Trophoblast cell (in vitro differentiated cells and primary cell): ENCODE data around the gene ASB4.

Source experiments
- DNase-seq, 2 donors: peaks; one replicate each; pipeline ENCODE4 v3.0.0-alpha.2; 2016
- H2AFZ ChIP-seq: 2 replicates; pipeline ENCODE4 v1.6.1; 2013; ENCODE audit warnings: low read length, moderate library complexity, mild to moderate bottlenecking; ENCODE audit not compliant: insufficient read depth, poor library complexity
- H2AK5ac ChIP-seq: 2 replicates; pipeline ENCODE4 v1.6.1; 2013; ENCODE audit warnings: mild to moderate bottlenecking, low read length
- H2BK120ac ChIP-seq: 2 replicates; pipeline ENCODE4 v1.6.1; 2013; ENCODE audit warnings: low read length, mild to moderate bottlenecking, moderate library complexity; ENCODE audit not compliant: insufficient read depth, poor library complexity
- H2BK12ac ChIP-seq: 2 replicates; pipeline ENCODE4 v1.6.1; 2013; ENCODE audit warnings: mild to moderate bottlenecking, low read length, moderate library complexity
- H2BK5ac ChIP-seq: 2 replicates; pipeline ENCODE4 v1.6.1; 2013; ENCODE audit warnings: low read length, low read depth, moderate library complexity, mild to moderate bottlenecking; ENCODE audit not compliant: poor library complexity
- H3K14ac ChIP-seq: 2 replicates; pipeline ENCODE4 v1.6.1; 2013; ENCODE audit warnings: mild to moderate bottlenecking, low read length
- H3K18ac ChIP-seq: 2 replicates; pipeline ENCODE4 v1.6.1; 2013; ENCODE audit warnings: mild to moderate bottlenecking, low read length
- H3K23ac ChIP-seq: 2 replicates; pipeline ENCODE4 v1.6.1; 2013; ENCODE audit warnings: low read length
- H3K27ac ChIP-seq: 2 replicates; pipeline ENCODE4 v1.5.1; 2013; ENCODE audit warnings: low read depth, mild to moderate bottlenecking, inconsistent platforms, low read length, moderate library complexity
- H3K27me3 ChIP-seq: 2 replicates; pipeline ENCODE4 v1.6.1; 2013; ENCODE audit warnings: inconsistent platforms, mild to moderate bottlenecking, low read length, moderate library complexity; ENCODE audit not compliant: insufficient read depth
- H3K36me3 ChIP-seq, 2 experiments: 1 replicate in 1 of 2; 2 replicates in 1 of 2; pipeline ENCODE4 v1.6.1; 2013; ENCODE audit warnings: low read length in 2 of 2, mild to moderate bottlenecking in 2 of 2, moderate library complexity in 1 of 2; ENCODE audit not compliant: insufficient read depth in 2 of 2, control insufficient read depth in 1 of 2
- H3K4ac ChIP-seq: 2 replicates; pipeline ENCODE4 v1.6.1; 2013; ENCODE audit warnings: low read depth, mild to moderate bottlenecking, low read length, moderate library complexity
- H3K4me1 ChIP-seq, 2 experiments: 1 replicate in 1 of 2; 2 replicates in 1 of 2; pipeline ENCODE4 v1.6.1; 2013; ENCODE audit warnings: low read length in 2 of 2, mild to moderate bottlenecking in 2 of 2, moderate library complexity in 1 of 2; ENCODE audit not compliant: insufficient read depth in 2 of 2, control insufficient read depth in 1 of 2
- H3K4me2 ChIP-seq: 2 replicates; pipeline ENCODE4 v1.6.1; 2013; ENCODE audit warnings: inconsistent platforms, mild to moderate bottlenecking, low read length, moderate library complexity
- H3K4me3 ChIP-seq: 2 replicates; pipeline ENCODE4 v1.5.1; 2013; ENCODE audit warnings: mild to moderate bottlenecking, low read depth, low read length, inconsistent platforms
- H3K79me1 ChIP-seq: one replicate; pipeline ENCODE4 v1.6.1; 2013; ENCODE audit warnings: low read length
- H3K79me2 ChIP-seq: 2 replicates; pipeline ENCODE4 v1.6.1; 2013; ENCODE audit warnings: low read length, mild to moderate bottlenecking; ENCODE audit not compliant: control insufficient read depth, insufficient read depth, poor library complexity
- H3K9ac ChIP-seq: 2 replicates; pipeline ENCODE4 v1.6.1; 2013; ENCODE audit warnings: mild to moderate bottlenecking, low read length
- H3K9me3 ChIP-seq: 2 replicates; pipeline ENCODE4 v1.6.1; 2013; ENCODE audit warnings: low read depth, mild to moderate bottlenecking, control low read depth, inconsistent platforms, low read length; ENCODE audit not compliant: insufficient read depth
- H4K12ac ChIP-seq: 2 replicates; pipeline ENCODE4 v1.6.1; 2013; ENCODE audit warnings: low read depth, mild to moderate bottlenecking, low read length, moderate library complexity
- H4K8ac ChIP-seq: 2 replicates; pipeline ENCODE4 v1.6.1; 2013; ENCODE audit warnings: low read depth, mild to moderate bottlenecking, low read length, moderate library complexity
- H4K91ac ChIP-seq: one replicate; pipeline ENCODE4 v1.6.1; 2013; ENCODE audit warnings: low read depth, mild to moderate bottlenecking, low read length, moderate library complexity
- WGBS: extraction: QIAGEN DNeasy Blood & Tissue Kit; methylation state at CpG from one replicate; pipeline ENCODE4 v1.1.7; 2013; ENCODE audit warnings: missing lambda C conversion rate; ENCODE audit not compliant: insufficient read length, insufficient coverage; ENCODE audit errors: extremely low coverage; 5-methylcytosine and 5-hydroxymethylcytosine counted together

The ASB4 gene

DNA sequence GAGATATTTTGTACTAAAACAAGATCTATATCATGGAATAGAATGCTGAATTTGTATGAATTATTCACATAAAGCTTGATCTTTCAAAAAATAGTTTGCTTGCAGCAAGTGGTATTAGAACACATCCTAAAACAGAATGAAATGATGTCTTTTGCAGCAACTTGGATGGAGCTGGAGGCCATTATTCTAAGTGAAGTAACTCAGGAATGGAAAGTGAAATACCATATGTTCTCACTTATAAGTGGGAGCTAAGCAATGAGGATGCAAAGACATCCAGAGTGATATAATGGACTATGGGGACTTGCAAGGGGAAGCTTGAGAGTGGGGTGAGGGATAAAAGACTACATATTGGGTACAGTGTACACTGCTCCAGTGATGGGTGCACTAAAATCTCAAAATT lies 53.7 kb downstream of the ASB4 start:
- Histone ChIP-seq H3K4me1 (no peaks in the 10 kb centered on the region), H2AK5ac (no peak overlapping the region), H3K9ac (no peak overlapping the region), H4K91ac (no peak overlapping the region), H3K36me3 (no peaks in the 10 kb centered on the region), H3K14ac (no peak overlapping the region), H3K4me3 (no peak overlapping the region), H3K4me2 (no peak overlapping the region), H4K8ac (no peak overlapping the region), H2BK120ac (no peak overlapping the region), H3K27ac (no peak overlapping the region), H3K79me2 (no peaks in the 10 kb centered on the region), H3K18ac (no peak overlapping the region), H3K79me1 (no peaks in the 10 kb centered on the region), H3K9me3 (peaks cover 1% of the 10 kb centered on the region), H3K4ac (no peak overlapping the region), H3K23ac (no peak overlapping the region), H2BK5ac (no peak overlapping the region), H2BK12ac (no peak overlapping the region), H3K27me3 (no peaks in the 10 kb centered on the region), H2AFZ (no peak overlapping the region), H4K12ac (no peak overlapping the region)
- DNase-seq = no peak

DNA sequence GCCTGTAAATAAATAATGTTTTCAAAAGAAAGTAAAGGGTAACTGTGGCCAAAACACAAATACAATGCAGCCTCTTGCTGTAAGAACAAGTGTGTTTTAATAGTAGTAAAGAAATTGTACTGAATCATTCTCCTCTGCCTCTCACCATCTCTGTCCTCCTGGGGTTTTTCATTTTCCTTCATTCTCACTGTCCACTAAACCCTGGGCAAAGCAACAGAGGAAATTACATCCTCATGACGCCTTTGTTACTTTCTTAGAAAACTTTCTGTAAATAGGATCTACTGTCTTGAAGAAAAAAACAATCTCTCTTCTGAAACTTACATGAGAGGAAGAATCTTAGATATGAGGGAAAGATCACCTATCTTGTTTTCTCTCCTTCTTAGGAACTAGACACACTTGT lies 54.6 kb downstream of the ASB4 start:
- H3K79me2 ChIP-seq = no peaks in the 10 kb centered on the region
- no peak overlapping the region for H3K14ac ChIP-seq
- no peaks in the 10 kb centered on the region for H3K4me1 ChIP-seq
- H3K4me3 ChIP-seq = no peak overlapping the region
- H3K79me1 ChIP-seq = no peaks in the 10 kb centered on the region
- H4K91ac ChIP-seq = no peak overlapping the region
- no peak overlapping the region for H2BK5ac ChIP-seq
- H3K27ac ChIP-seq = no peak overlapping the region
- no peak overlapping the region for H3K18ac ChIP-seq
- H3K9ac ChIP-seq = no peak overlapping the region
- WGBS = no CpG with 5 or more reads among the region's 1 CpG
- no peak overlapping the region for H4K8ac ChIP-seq
- no peak overlapping the region for H3K4me2 ChIP-seq
- no peak for DNase-seq
- no peak overlapping the region for H3K4ac ChIP-seq
- no peak overlapping the region for H4K12ac ChIP-seq
- no peak overlapping the region for H2AFZ ChIP-seq
- no peaks in the 10 kb centered on the region for H3K27me3 ChIP-seq
- no peak overlapping the region for H2BK120ac ChIP-seq
- H2BK12ac ChIP-seq = no peak overlapping the region
- no peak overlapping the region for H3K23ac ChIP-seq
- H2AK5ac ChIP-seq = no peak overlapping the region
- no peaks in the 10 kb centered on the region for H3K36me3 ChIP-seq
- peaks cover 1% of the 10 kb centered on the region for H3K9me3 ChIP-seq

DNA sequence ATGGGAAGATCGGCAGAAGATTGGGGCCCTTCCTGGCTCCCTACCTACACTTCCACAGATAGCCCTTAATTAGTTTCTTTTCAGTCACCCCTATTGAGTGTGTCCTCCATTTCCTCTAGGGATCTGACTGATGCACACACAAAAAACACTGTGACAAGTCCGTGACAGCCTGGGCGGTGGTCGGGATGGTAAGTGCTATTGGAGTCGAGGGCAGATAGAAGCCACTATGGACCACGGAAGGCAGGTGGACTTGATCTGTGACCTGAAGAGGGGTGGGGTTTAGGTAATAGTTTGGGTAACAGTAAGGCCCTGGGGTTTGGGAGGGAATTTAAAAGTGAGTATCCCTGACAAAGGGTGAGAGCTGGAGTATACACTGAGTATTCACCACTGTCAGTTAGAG lies 57.6 kb downstream of the ASB4 start:
- WGBS = no CpG with 5 or more reads among the region's 6 CpGs
- Histone ChIP-seq H2AFZ (no peak overlapping the region), H3K4me2 (no peak overlapping the region), H3K79me2 (no peaks in the 10 kb centered on the region), H3K4me1 (no peaks in the 10 kb centered on the region), H4K8ac (no peak overlapping the region), H3K9me3 (peaks cover 1% of the 10 kb centered on the region), H3K4me3 (no peak overlapping the region), H3K79me1 (no peaks in the 10 kb centered on the region), H2BK120ac (no peak overlapping the region), H3K27me3 (no peaks in the 10 kb centered on the region), H3K18ac (no peak overlapping the region), H4K12ac (no peak overlapping the region), H4K91ac (no peak overlapping the region), H2BK12ac (no peak overlapping the region), H3K23ac (no peak overlapping the region), H3K36me3 (no peaks in the 10 kb centered on the region), H2BK5ac (no peak overlapping the region), H2AK5ac (no peak overlapping the region), H3K4ac (no peak overlapping the region), H3K14ac (no peak overlapping the region), H3K9ac (no peak overlapping the region), H3K27ac (no peak overlapping the region)
- DNase-seq = no peak

- no peak overlapping the region for H3K4ac ChIP-seq
- no peak overlapping the region for H3K23ac ChIP-seq
- no peak overlapping the region for H3K18ac ChIP-seq
- no peaks in the 10 kb centered on the region for H3K27me3 ChIP-seq
- no peak overlapping the region for H2AK5ac ChIP-seq
- no peak overlapping the region for H3K9ac ChIP-seq
- H4K91ac ChIP-seq = no peak overlapping the region
- no peaks in the 10 kb centered on the region for H3K79me2 ChIP-seq
- no peak overlapping the region for H2AFZ ChIP-seq
- H2BK12ac ChIP-seq = no peak overlapping the region
- peaks cover 1% of the 10 kb centered on the region for H3K9me3 ChIP-seq
- no peak overlapping the region for H4K12ac ChIP-seq
- H3K4me3 ChIP-seq = no peak overlapping the region
- DNase-seq = no peak
- no peak overlapping the region for H2BK5ac ChIP-seq
- H3K4me2 ChIP-seq = no peak overlapping the region
- H3K4me1 ChIP-seq = no peaks in the 10 kb centered on the region
- H3K36me3 ChIP-seq = no peaks in the 10 kb centered on the region
- no peak overlapping the region for H3K27ac ChIP-seq
- H4K8ac ChIP-seq = no peak overlapping the region
- WGBS = no CpG with 5 or more reads among the region's 1 CpG
- no peaks in the 10 kb centered on the region for H3K79me1 ChIP-seq
- no peak overlapping the region for H2BK120ac ChIP-seq
- no peak overlapping the region for H3K14ac ChIP-seq
Measured at GRCh38 chr7:95544171-95544570, 58.4 kb downstream of the ASB4 start.
